Endodermal cell (in vitro differentiated cells): Measurements from ENCODE around the gene RNF112. TPM values are rescaled to one million over a fixed set of nuclear protein-coding genes. Genes with fewer than 3 reads are reported as not detected.

Experiments
- DNase-seq: peaks from one replicate; pipeline ENCODE4 v3.0.0-alpha.2; 2017
- H3K27ac ChIP-seq: 2 replicates; pipeline ENCODE4 v1.5.1; 2013; ENCODE audit warnings: mild to moderate bottlenecking, low read depth, low read length, moderate library complexity
- H3K27me3 ChIP-seq: 2 replicates; pipeline ENCODE4 v1.6.1; 2013; ENCODE audit warnings: mild to moderate bottlenecking, low read length, moderate library complexity; ENCODE audit not compliant: insufficient read depth, control insufficient read depth, poor library complexity, severe bottlenecking
- H3K36me3 ChIP-seq: 2 replicates; pipeline ENCODE4 v1.7.0; 2013; ENCODE audit warnings: mild to moderate bottlenecking, low read length, moderate library complexity; ENCODE audit not compliant: control insufficient read depth, insufficient read depth
- H3K4me1 ChIP-seq: one replicate; pipeline ENCODE4 v1.7.0; 2013; ENCODE audit warnings: low read length; ENCODE audit not compliant: control insufficient read depth, insufficient read depth
- H3K4me3 ChIP-seq: 2 replicates; pipeline ENCODE4 v1.5.1; 2013; ENCODE audit warnings: mild to moderate bottlenecking, low read length, moderate library complexity
- H3K9ac ChIP-seq: 2 replicates; pipeline ENCODE4 v1.6.1; 2013; ENCODE audit warnings: mild to moderate bottlenecking, low read length, moderate library complexity; ENCODE audit not compliant: poor library complexity, severe bottlenecking; ENCODE audit errors: extremely low read depth
- H3K9me3 ChIP-seq: 2 replicates; pipeline ENCODE4 v1.6.1; 2013; ENCODE audit warnings: mild to moderate bottlenecking, low read length, moderate library complexity; ENCODE audit not compliant: control insufficient read depth
- H3K27ac Mint-ChIP-seq: 2 replicates; pipeline ENCODE4 v1.8.0; 2020; ENCODE audit warnings: mixed read lengths
- H3K27me3 Mint-ChIP-seq: 2 replicates; pipeline ENCODE4 v1.8.0; 2021; ENCODE audit warnings: mild to moderate bottlenecking, mixed read lengths; ENCODE audit not compliant: insufficient read depth
- H3K36me3 Mint-ChIP-seq: 2 replicates; pipeline ENCODE4 v1.8.0; 2020; ENCODE audit warnings: low read depth, mixed read lengths
- H3K4me1 Mint-ChIP-seq: 2 replicates; pipeline ENCODE4 v1.8.0; 2020; ENCODE audit warnings: mixed read lengths
- H3K4me3 Mint-ChIP-seq: 2 replicates; pipeline ENCODE4 v1.8.0; 2020; ENCODE audit warnings: mild to moderate bottlenecking, moderate library complexity, mixed read lengths
- H3K9me3 Mint-ChIP-seq: 2 replicates; pipeline ENCODE4 v1.8.0; 2020; ENCODE audit warnings: mild to moderate bottlenecking, mixed read lengths
- CTCF ChIP-seq: fragments of 200-600 bp; sonication (generic); conservative IDR thresholded peaks from 2 replicates; pipeline ENCODE4 v1.5.0; 2021; ENCODE audit warnings: antibody characterized with exemption, mild to moderate bottlenecking
- WGBS, 2 experiments: methylation state at CpG; one replicate each; pipeline versions ENCODE4 v1.1.5 to v1.1.7; 2013; ENCODE audit warnings: missing lambda C conversion rate in 2 of 2, mixed read lengths in 1 of 2; ENCODE audit not compliant: insufficient coverage in 1 of 2, insufficient read length in 1 of 2; 5-methylcytosine and 5-hydroxymethylcytosine counted together
- total RNA-seq, 2 donors: library from RNA; stranded (reverse); fragmentation: NEBNext Ultra II Directional in 1 of 2; extraction: Animal tissue kit (Norgen Biotek cat#: 25700) in 1 of 2; gene quantifications; 2 replicates in 1 of 2; 3 replicates in 1 of 2; pipeline ENCODE4 v1.2.1, GENCODE V29; 2021

The RNF112 gene
- total RNA-seq, 2 donors from 2014 or later: 1.1 to 1.9 TPM

- 92 to 94% methylated on average over 9 to 13 of the region's 13 CpGs for WGBS, 2 experiments
- peaks cover 5% of the 10 kb centered on the region for H3K27me3 Mint-ChIP-seq
- H3K9me3 ChIP-seq: no peaks in the 10 kb centered on the region
- no peak overlapping the region for H3K27ac Mint-ChIP-seq
- no peak overlapping the region for H3K9ac ChIP-seq
- no peaks in the 10 kb centered on the region for H3K4me1 ChIP-seq
- peak; percentile 55 for DNase-seq
- TF ChIP-seq CTCF: no peak
- H3K27ac ChIP-seq: no peak overlapping the region
- H3K4me3 ChIP-seq: no peak overlapping the region
- no peaks in the 10 kb centered on the region for H3K27me3 ChIP-seq
- H3K4me1 Mint-ChIP-seq: peaks cover 6% of the 10 kb centered on the region
- no peaks in the 10 kb centered on the region for H3K9me3 Mint-ChIP-seq
- H3K36me3 ChIP-seq: no peaks in the 10 kb centered on the region
- H3K36me3 Mint-ChIP-seq: no peaks in the 10 kb centered on the region
- H3K4me3 Mint-ChIP-seq: no peak overlapping the region
Measured at GRCh38 chr17:19415311-19415710, 4.3 kb downstream of the RNF112 start.

GRCh38 chr17:19415806-19416775, 5.1 kb downstream of the RNF112 start:
- WGBS, 2 experiments: 88 to 92% methylated on average over 10 to 18 of the region's 18 CpGs
- H3K27me3 ChIP-seq: no peaks in the 10 kb centered on the region
- peaks cover 5% of the 10 kb centered on the region for H3K27me3 Mint-ChIP-seq
- TF ChIP-seq CTCF: no peak
- H3K4me1 ChIP-seq: no peaks in the 10 kb centered on the region
- no peak overlapping the region for H3K27ac ChIP-seq
- H3K9ac ChIP-seq: no peak overlapping the region
- no peaks in the 10 kb centered on the region for H3K36me3 Mint-ChIP-seq
- no peak overlapping the region for H3K4me3 ChIP-seq
- no peaks in the 10 kb centered on the region for H3K9me3 Mint-ChIP-seq
- H3K36me3 ChIP-seq: no peaks in the 10 kb centered on the region
- H3K27ac Mint-ChIP-seq: no peak overlapping the region
- H3K9me3 ChIP-seq: peaks cover 2% of the 10 kb centered on the region
- peak; percentile 36 for DNase-seq
- no peak overlapping the region for H3K4me3 Mint-ChIP-seq
- H3K4me1 Mint-ChIP-seq: peaks cover 5% of the 10 kb centered on the region

- Histone ChIP-seq H3K4me1 (no peaks in the 10 kb centered on the region), H3K36me3 (no peaks in the 10 kb centered on the region), H3K9me3 (peaks cover 3% of the 10 kb centered on the region), H3K27ac (no peak overlapping the region), H3K4me3 (no peak overlapping the region), H3K9ac (no peak overlapping the region), H3K27me3 (no peaks in the 10 kb centered on the region)
- no peaks in the 10 kb centered on the region for H3K36me3 Mint-ChIP-seq
- DNase-seq: peak; percentile 31
- peaks cover 5% of the 10 kb centered on the region for H3K27me3 Mint-ChIP-seq
- H3K9me3 Mint-ChIP-seq: no peaks in the 10 kb centered on the region
- WGBS, 2 experiments: 89 to 95% methylated on average over 3 of the region's 3 CpGs
- no peak overlapping the region for H3K4me3 Mint-ChIP-seq
- TF ChIP-seq CTCF: no peak
- H3K27ac Mint-ChIP-seq: no peak overlapping the region
- peaks cover 6% of the 10 kb centered on the region for H3K4me1 Mint-ChIP-seq
Measured at GRCh38 chr17:19417611-19418010, 6.6 kb downstream of the RNF112 start.
